IMR-90 (cell line): ENCODE data around the gene IGSF3. TPM values are rescaled to one million over a fixed set of nuclear protein-coding genes. Genes with fewer than 3 reads are reported as not detected.

ENCODE experiments used
- ATAC-seq: fragments of 200-7000 bp; cut with Tn5 transposase; 2 replicates; pipeline ENCODE4 v1.9.1; 2020; ENCODE audit warnings: low read depth, mild to moderate bottlenecking, moderate library complexity
- BruUV-seq: library from RNA; stranded (reverse); fragments of 400-500 nt; replicated peaks from 2 replicates; lab custom pipeline; 2021; lab: Mats Ljungman, UMichigan
- CTCF ChIA-PET: fragments of 300-600 bp; formaldehyde crosslinking; extraction: SDS; loops from one replicate; lab custom pipeline; 2021; ENCODE audit warnings: antibody characterized with exemption; lab: Yijun Ruan, JAX
- POLR2A ChIA-PET: fragments of 300-600 bp; sonication (Branson Sonifier 250); formaldehyde crosslinking; loops from one replicate; lab custom pipeline; 2022; ENCODE audit warnings: antibody characterized with exemption; ENCODE audit not compliant: unreplicated experiment; lab: Charles Lee
- DNase-seq: peaks from one replicate; pipeline ENCODE4 v3.0.0; 2013
- H2AFZ ChIP-seq: replicated peaks from 2 replicates; pipeline ENCODE3; 2013; ENCODE audit warnings: low read length, mild to moderate bottlenecking; ENCODE audit not compliant: poor library complexity
- H2AK5ac ChIP-seq: 2 replicates; pipeline ENCODE4 v1.6.1; 2013; ENCODE audit warnings: low read depth, low read length, inconsistent platforms
- H2AK9ac ChIP-seq: replicated peaks from 2 replicates; pipeline ENCODE3; 2013; ENCODE audit warnings: mild to moderate bottlenecking, low read depth, low read length, moderate library complexity; ENCODE audit not compliant: poor library complexity
- H2BK120ac ChIP-seq: 2 replicates; pipeline ENCODE4 v1.6.1; 2013; ENCODE audit warnings: low read depth, low read length, inconsistent platforms
- H2BK15ac ChIP-seq: 3 replicates; pipeline ENCODE4 v1.6.1; 2013; ENCODE audit warnings: low read depth, low read length, inconsistent platforms
- H2BK20ac ChIP-seq: 2 replicates; pipeline ENCODE4 v1.6.1; 2013; ENCODE audit warnings: low read depth, mild to moderate bottlenecking, inconsistent platforms, low read length, moderate library complexity
- H2BK5ac ChIP-seq: 2 replicates; pipeline ENCODE4 v1.6.1; 2013; ENCODE audit warnings: mild to moderate bottlenecking, low read depth, low read length, inconsistent platforms; ENCODE audit not compliant: poor library complexity, severe bottlenecking
- H3K14ac ChIP-seq: replicated peaks from 2 replicates; pipeline ENCODE4 v1.6.1; 2013; ENCODE audit warnings: low read depth, low read length, inconsistent platforms
- H3K18ac ChIP-seq: 2 replicates; pipeline ENCODE4 v1.6.1; 2013; ENCODE audit warnings: low read depth, low read length, control low read depth
- H3K23ac ChIP-seq: 2 replicates; pipeline ENCODE4 v1.6.1; 2013; ENCODE audit warnings: low read depth, low read length, inconsistent platforms
- H3K27ac ChIP-seq: 2 replicates; pipeline ENCODE4 v1.5.1; 2013; ENCODE audit warnings: mild to moderate bottlenecking, control low read depth, low read length; ENCODE audit not compliant: insufficient read depth
- H3K27me3 ChIP-seq: 2 replicates; pipeline ENCODE4 v1.6.1; 2013; ENCODE audit warnings: low read length; ENCODE audit not compliant: control insufficient read depth, insufficient read depth
- H3K36me3 ChIP-seq: 2 replicates; pipeline ENCODE4 v1.6.1; 2013; ENCODE audit warnings: low read length, mixed read lengths; ENCODE audit not compliant: control insufficient read depth, insufficient read depth
- H3K4ac ChIP-seq: 2 replicates; pipeline ENCODE4 v1.6.1; 2013; ENCODE audit warnings: low read depth, low read length, inconsistent platforms
- H3K4me1 ChIP-seq: 2 replicates; pipeline ENCODE4 v1.6.1; 2013; ENCODE audit warnings: low read length, mixed read lengths; ENCODE audit not compliant: control insufficient read depth, insufficient read depth
- H3K4me2 ChIP-seq: 2 replicates; pipeline ENCODE4 v1.6.1; 2013; ENCODE audit warnings: low read depth, mild to moderate bottlenecking, control low read depth, low read length, moderate library complexity
- H3K4me3 ChIP-seq: 2 replicates; pipeline ENCODE4 v1.5.1; 2013; ENCODE audit warnings: low read depth, mild to moderate bottlenecking, control low read depth, low read length, moderate library complexity; ENCODE audit not compliant: insufficient read depth
- H3K56ac ChIP-seq: 2 replicates; pipeline ENCODE4 v1.6.1; 2013; ENCODE audit warnings: low read length, inconsistent platforms; ENCODE audit not compliant: insufficient read depth; ENCODE audit errors: extremely low read depth
- H3K79me1 ChIP-seq, 2 experiments: 2 replicates each; pipeline ENCODE4 v1.6.1; 2013; ENCODE audit warnings: low read length in 2 of 2, inconsistent platforms in 1 of 2, low read depth in 1 of 2
- H3K9ac ChIP-seq: 2 replicates; pipeline ENCODE4 v1.6.1; 2013; ENCODE audit warnings: low read depth, low read length, control low read depth
- H3K9me1 ChIP-seq: 2 replicates; pipeline ENCODE4 v1.6.1; 2013; ENCODE audit warnings: low read length, inconsistent platforms; ENCODE audit not compliant: insufficient read depth
- H3K9me3 ChIP-seq: 2 replicates; pipeline ENCODE4 v1.6.1; 2013; ENCODE audit warnings: low read length; ENCODE audit not compliant: control insufficient read depth, insufficient read depth
- H4K20me1 ChIP-seq: 2 replicates; pipeline ENCODE4 v1.6.1; 2013; ENCODE audit warnings: low read length, inconsistent platforms; ENCODE audit not compliant: insufficient read depth
- H4K5ac ChIP-seq: 2 replicates; pipeline ENCODE4 v1.6.1; 2013; ENCODE audit warnings: mild to moderate bottlenecking, low read depth, low read length, control low read depth
- H4K8ac ChIP-seq, 2 experiments: 2 replicates each; pipeline ENCODE4 v1.6.1; 2013; ENCODE audit warnings: low read depth in 2 of 2, low read length in 2 of 2, control low read depth in 1 of 2, inconsistent platforms in 1 of 2
- H4K91ac ChIP-seq: 2 replicates; pipeline ENCODE4 v1.6.1; 2013; ENCODE audit warnings: low read depth, low read length, inconsistent platforms; ENCODE audit not compliant: insufficient read depth
- ELK1 ChIP-seq: fragments of 150-350 bp; IDR thresholded peaks from 2 replicates; pipeline ENCODE4 v1.6.1; 2016; ENCODE audit warnings: low read depth, mild to moderate bottlenecking, low read length, moderate library complexity, borderline replicate concordance
- MAZ ChIP-seq: IDR thresholded peaks from 2 replicates; pipeline ENCODE4 v1.6.1; 2012; ENCODE audit warnings: low read depth, mild to moderate bottlenecking, low read length, improper control_type of control experiment, moderate library complexity, borderline replicate concordance
- RAD21 ChIP-seq: IDR thresholded peaks from 2 replicates; pipeline ENCODE4 v1.6.1; 2012; ENCODE audit warnings: low read length, improper control_type of control experiment
- RCOR1 ChIP-seq: IDR thresholded peaks from 2 replicates; pipeline ENCODE4 v1.6.1; 2012; ENCODE audit warnings: mild to moderate bottlenecking, low read length, improper control_type of control experiment; ENCODE audit not compliant: insufficient replicate concordance
- USF2 ChIP-seq: fragments of 150-350 bp; IDR thresholded peaks from 2 replicates; pipeline ENCODE4 v1.6.1; 2017; ENCODE audit warnings: mild to moderate bottlenecking, antibody characterized with exemption, low read length, low read depth
- WGBS, 2 experiments: methylation state at CpG; one replicate each; pipeline versions ENCODE4 v1.1.5 to v1.1.7; 2013; ENCODE audit warnings: missing lambda C conversion rate in 2 of 2; ENCODE audit not compliant: insufficient read length in 1 of 2; ENCODE audit errors: extremely low coverage in 2 of 2; 5-methylcytosine and 5-hydroxymethylcytosine counted together
- dilution Hi-C: fragments of 300-500 bp; cut with HindIII; formaldehyde crosslinking; loops from one replicate; pipeline ENCODE4 v1.14.3; 2018; ENCODE audit warnings: low sequenced_read_pairs; ENCODE audit not compliant: unreplicated experiment
- in situ Hi-C: fragments of 300-500 bp; cut with MboI; formaldehyde crosslinking; loops from 3 replicates; pipeline ENCODE4 v1.14.3; 2019; ENCODE audit warnings: low sequenced_read_pairs, inconsistent platforms, mixed read lengths
- intact Hi-C: fragments of 100-400 bp; cut with micrococcal nuclease; formaldehyde crosslinking; loops from 2 replicates; pipeline ENCODE4 v1.10.0; 2022
- polyA plus RNA-seq, 3 experiments: library from polyadenylated mRNA; depleted of rRNA; stranded (reverse); fragments of >200 nt; gene quantifications; 2 replicates each; pipeline ENCODE4 v1.2.3, GENCODE V29; 2012; ENCODE audit warnings: low replicate concordance in 1 of 3
- total RNA-seq: library from RNA; depleted of rRNA; stranded (reverse); fragments of >200 nt; gene quantifications from 2 replicates; pipeline ENCODE4 v1.2.3, GENCODE V29; 2012

Gene IGSF3
- total and polyA plus RNA-seq, 2 of the 4 experiments (the other 2 are of a cell fraction), result under 0.01 to 0.02 TPM

GRCh38 chr1:116558571-116558970, 109.0 kb downstream of the IGSF3 start:
- POLR2A ChIA-PET, result no interaction called here
- no peak overlapping the region for H2BK20ac ChIP-seq
- H4K91ac ChIP-seq, result no peak overlapping the region
- H3K36me3 ChIP-seq, result no peaks in the 10 kb centered on the region
- no peak overlapping the region for H2BK15ac ChIP-seq
- H3K18ac ChIP-seq, result no peak overlapping the region
- no peaks in the 10 kb centered on the region; the same call in 1 of the 2 replicates for H3K9me1 ChIP-seq
- no peak overlapping the region for H3K14ac ChIP-seq
- no peaks in the 10 kb centered on the region for H3K79me1 ChIP-seq
- H2AK5ac ChIP-seq, result no peak overlapping the region
- in situ Hi-C loops (no loop called here), dilution Hi-C loops (no loop called here), intact Hi-C loops (no loop called here)
- H3K27ac ChIP-seq, result no peak overlapping the region
- no peaks in the 10 kb centered on the region for H4K20me1 ChIP-seq
- ATAC-seq (no peak), DNase-seq (no peak)
- no peak overlapping the region for H3K56ac ChIP-seq
- no peak overlapping the region for H4K5ac ChIP-seq
- H3K9me3 ChIP-seq, result no peaks in the 10 kb centered on the region
- no peak overlapping the region for H2BK5ac ChIP-seq
- TF ChIP-seq RCOR1, result no peak
- TF ChIP-seq USF2, result no peak
- no peak for TF ChIP-seq ELK1
- no peak for TF ChIP-seq RAD21
- TF ChIP-seq MAZ, result no peak
- no peak overlapping the region for H3K4me3 ChIP-seq
- no peak overlapping the region for H2BK120ac ChIP-seq
- no CpG with 5 or more reads among the region's 1 CpG for WGBS, 2 experiments
- H3K9ac ChIP-seq, result no peak overlapping the region
- no peak overlapping the region for H3K4me2 ChIP-seq
- CTCF ChIA-PET, result no interaction called here
- H2AFZ ChIP-seq, result no peak overlapping the region
- no peaks in the 10 kb centered on the region for H3K27me3 ChIP-seq
- no peaks in the 10 kb centered on the region for H3K4me1 ChIP-seq
- H2AK9ac ChIP-seq, result no peak overlapping the region
- no peak overlapping the region for H3K23ac ChIP-seq
- no TSS peak for BruUV-seq
- no peak overlapping the region for H4K8ac ChIP-seq
- H3K4ac ChIP-seq, result no peak overlapping the region
